GM12891 (cell line): Measurements from ENCODE around the gene SMIM15. TPM values are rescaled to one million over a fixed set of nuclear protein-coding genes. Genes with fewer than 3 reads are reported as not detected.
"Not testable (repeated sequence)": the region's sequence is repeated elsewhere in the genome, so short reads cannot be mapped to it uniquely, and the experiment has no call there.

Experiments used
- DNase-seq: peaks from one replicate; pipeline ENCODE4 v3.0.0; 2011; ENCODE audit warnings: low spot score; ENCODE audit not compliant: insufficient read length
- FAIRE-seq: peaks from 2 replicates; lab custom pipeline; 2011; peaks lifted over from hg19 to GRCh38; lab: Jason Lieb, UNC
- PAX5 ChIP-seq: IDR thresholded peaks from 2 replicates; pipeline ENCODE4 v1.6.1; 2011; ENCODE audit warnings: low read length, moderate library complexity, mild to moderate bottlenecking; ENCODE audit not compliant: insufficient read depth, severe bottlenecking
- POLR2A ChIP-seq: IDR thresholded peaks from 2 replicates; pipeline ENCODE4 v1.6.1; 2011; ENCODE audit warnings: low read depth, low read length, control low read depth
- POLR2AphosphoS5 ChIP-seq: IDR thresholded peaks from 2 replicates; pipeline ENCODE4 v1.6.1; 2011; ENCODE audit warnings: low read depth, low read length, control low read depth
- POU2F2 ChIP-seq: IDR thresholded peaks from 2 replicates; pipeline ENCODE4 v1.6.1; 2011; ENCODE audit warnings: low read depth, mild to moderate bottlenecking, control low read depth, low read length, moderate library complexity
- SPI1 ChIP-seq: IDR thresholded peaks from 2 replicates; pipeline ENCODE4 v1.6.1; 2011; ENCODE audit warnings: low read depth, low read length, control low read depth
- TAF1 ChIP-seq: IDR thresholded peaks from 2 replicates; pipeline ENCODE4 v1.6.1; 2011; ENCODE audit warnings: low read depth, low read length, control low read depth
- polyA plus RNA-seq: library from polyadenylated mRNA; unstranded; fragments of >200 nt; gene quantifications from one replicate; pipeline ENCODE4 v1.2.1, GENCODE V29; 2012; ENCODE audit warnings: low read depth, missing spikeins, inconsistent platforms; ENCODE audit not compliant: missing spikeins

The SMIM15 gene, protein sequence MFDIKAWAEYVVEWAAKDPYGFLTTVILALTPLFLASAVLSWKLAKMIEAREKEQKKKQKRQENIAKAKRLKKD
- polyA plus RNA-seq, result 40.3 TPM

DNA sequence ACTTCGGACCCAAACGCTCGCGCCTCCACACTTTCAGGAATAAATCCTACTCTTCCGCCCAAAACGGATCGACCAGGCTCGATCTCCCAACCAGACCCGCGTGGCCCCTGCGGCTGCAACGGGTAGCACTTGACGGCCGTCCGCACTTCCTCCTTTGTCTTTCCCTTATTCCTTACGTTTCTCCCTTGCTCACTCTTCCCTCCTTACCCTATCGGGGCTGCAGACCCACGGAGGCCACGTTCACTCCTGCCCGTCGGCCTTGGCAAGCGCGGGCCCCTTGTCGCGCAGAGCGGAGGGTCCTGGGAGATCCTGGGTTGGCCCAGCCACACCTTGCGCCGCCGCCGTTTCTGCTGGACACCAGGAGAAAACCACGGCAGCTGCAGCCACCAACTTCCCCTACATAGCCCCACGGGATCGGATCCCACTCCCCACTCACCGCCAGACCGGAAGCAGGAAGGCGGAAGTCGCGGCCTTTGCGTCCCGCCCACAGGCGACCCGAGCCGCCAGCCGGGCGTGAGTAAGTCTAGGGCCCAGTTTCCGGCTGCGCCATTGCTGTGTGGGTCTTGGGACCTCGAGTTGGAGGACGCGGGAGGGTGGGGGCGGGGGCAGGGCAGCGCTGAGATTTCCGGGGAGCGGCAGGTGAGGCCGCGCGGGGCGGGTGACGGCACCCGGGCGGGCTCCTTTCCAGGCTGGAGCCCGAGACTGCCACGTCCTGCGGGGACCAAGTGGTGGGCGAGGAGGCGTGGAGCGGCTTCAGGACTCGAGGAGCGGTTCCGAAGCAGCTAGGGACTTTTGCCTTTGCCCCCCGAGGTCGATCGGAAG, at the start of gene SMIM15:
Gene SMIM15, minus strand, starts transcription at position 459 of the 822 bp plus-strand sequence. CDS start 2,297 bp downstream, outside the sequence.
- DNase-seq (peak; percentile 82), FAIRE-seq (peak; percentile 88)
- TF ChIP-seq POLR2A (peak; percentile 76; the same call in 1 of the 2 replicates), PAX5 (no peak), POU2F2 (peak; percentile 70), SPI1 (peak; percentile 68), POLR2AphosphoS5 (peak; percentile 83), TAF1 (peak; percentile 69)

GRCh38 chr5:61207884-61208283, 45.6 kb upstream of the SMIM15 start:
- DNase-seq, result no peak
- TF ChIP-seq POLR2A, result no peak
- TF ChIP-seq POLR2AphosphoS5, result no peak
- no peak for TF ChIP-seq TAF1
- no peak for TF ChIP-seq PAX5
- TF ChIP-seq POU2F2, result no peak
- TF ChIP-seq SPI1, result no peak
- FAIRE-seq, result no peak

GRCh38 chr5:61205013-61205412, 42.7 kb upstream of the SMIM15 start:
- no peak for TF ChIP-seq SPI1
- no peak for TF ChIP-seq TAF1
- TF ChIP-seq PAX5, result no peak
- no peak for TF ChIP-seq POLR2AphosphoS5
- DNase-seq (no peak), FAIRE-seq (no peak)

DNA sequence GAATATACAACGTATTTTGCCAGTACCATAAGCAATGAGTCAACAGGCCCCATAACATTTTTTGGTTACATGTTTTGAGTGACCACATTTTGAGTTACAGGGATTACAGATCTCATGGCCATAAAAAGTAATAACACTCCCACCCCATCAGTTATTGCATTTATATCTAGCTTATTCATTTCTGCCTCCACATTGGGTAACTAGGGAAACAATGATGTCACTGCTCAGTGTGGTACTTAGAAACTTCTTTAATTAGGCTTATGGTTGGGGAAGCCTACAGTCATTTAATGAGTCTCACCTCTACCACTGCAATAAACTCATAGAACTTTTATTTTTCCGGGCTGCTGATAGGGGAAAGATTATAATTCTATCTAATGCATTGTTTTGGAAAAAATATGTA, 39.9 kb upstream of the SMIM15 start:
- FAIRE-seq, result no peak
- TF ChIP-seq PAX5, result no peak
- TF ChIP-seq POU2F2, result no peak
- TF ChIP-seq SPI1, result no peak
- no peak for TF ChIP-seq POLR2A
- TF ChIP-seq POLR2AphosphoS5, result no peak
- no peak for TF ChIP-seq TAF1
- DNase-seq, result no peak

DNA sequence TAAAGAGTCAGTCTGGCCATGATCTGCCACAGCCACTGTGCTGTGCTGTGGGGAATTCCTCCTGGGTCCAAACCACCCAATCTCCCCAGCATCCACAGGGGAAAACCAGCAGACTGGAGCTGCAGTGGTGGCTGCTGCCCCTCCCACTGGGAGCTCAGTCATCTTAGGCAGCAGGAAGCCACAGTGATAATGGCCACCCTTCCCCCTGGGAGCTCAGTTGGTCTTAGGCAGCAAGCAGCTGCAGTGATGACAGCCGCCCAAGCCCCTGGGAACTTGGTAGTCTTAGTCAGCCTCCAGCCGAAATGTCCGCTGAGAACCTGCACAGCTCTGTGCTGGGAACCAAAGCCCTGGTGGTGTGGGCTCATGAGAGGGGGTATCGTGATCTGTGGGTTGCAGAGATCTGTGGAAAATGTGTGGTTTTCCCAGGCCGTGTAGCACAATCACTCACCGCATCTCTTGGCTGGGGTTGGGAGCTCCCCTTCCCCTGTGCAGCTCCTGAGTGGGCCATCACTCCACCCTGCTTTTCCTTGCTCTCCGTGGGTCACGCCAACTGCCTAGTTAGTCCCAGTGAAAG, 38.4 kb upstream of the SMIM15 start:
- TF ChIP-seq SPI1 (no peak), POU2F2 (no peak), TAF1 (no peak), PAX5 (no peak), POLR2AphosphoS5 (no peak), POLR2A (no peak)
- FAIRE-seq, result no peak
- no peak for DNase-seq

- TF ChIP-seq PAX5 (no peak), POLR2AphosphoS5 (no peak), POLR2A (no peak), TAF1 (no peak)
These were observed 36.3 kb upstream of the SMIM15 start for GRCh38 chr5:61198606-61199005.

GRCh38 chr5:61187826-61188225, 25.6 kb upstream of the SMIM15 start:
- not testable (repeated sequence) for DNase-seq, FAIRE-seq

More at GRCh38 chr5:61198606-61199005, 36.3 kb upstream of the SMIM15 start:
- DNase-seq, result no peak
- no peak for FAIRE-seq

- FAIRE-seq, result peak; percentile 5
- DNase-seq, result not testable (repeated sequence)
These were observed 25.1 kb upstream of the SMIM15 start for GRCh38 chr5:61187352-61187751.

DNA sequence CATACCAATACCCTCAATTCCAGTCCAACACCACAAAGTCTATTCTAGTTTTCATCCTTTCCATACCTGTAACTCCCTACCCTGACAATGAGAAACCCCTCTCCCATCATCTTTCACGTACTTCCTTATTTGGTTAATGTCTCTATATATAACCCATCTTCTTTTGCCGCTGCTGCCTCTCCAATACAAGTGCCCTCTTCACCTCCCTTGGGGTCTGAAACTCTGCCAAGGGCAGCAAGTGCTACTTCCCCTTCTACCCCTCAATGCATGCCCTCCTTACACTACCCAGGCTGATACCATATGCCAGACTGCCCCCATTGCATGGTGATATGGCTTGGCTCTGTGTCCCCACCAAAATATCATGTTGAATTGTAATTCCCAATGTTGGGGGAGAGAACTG, 24.4 kb upstream of the SMIM15 start:
- FAIRE-seq, result no peak

GRCh38 chr5:61184708-61185107, 22.4 kb upstream of the SMIM15 start:
- DNase-seq, result no peak
- TF ChIP-seq POLR2AphosphoS5, result no peak
- no peak for TF ChIP-seq TAF1
- no peak for TF ChIP-seq SPI1
- TF ChIP-seq PAX5, result no peak
- no peak for TF ChIP-seq POU2F2
- no peak for TF ChIP-seq POLR2A
- no peak for FAIRE-seq

More for the DNA sequence above, 24.4 kb upstream of the SMIM15 start:
- TF ChIP-seq TAF1, result no peak
- no peak for TF ChIP-seq PAX5
- TF ChIP-seq SPI1, result no peak
- no peak for TF ChIP-seq POLR2A
- no peak for TF ChIP-seq POU2F2
- TF ChIP-seq POLR2AphosphoS5, result no peak
- no peak for DNase-seq
